GM18499 (cell line): ENCODE measurements around the gene RANBP3.
"Not testable (repeated sequence)": the region's sequence is repeated elsewhere in the genome, so short reads cannot be mapped to it uniquely, and the experiment has no call there.

ENCODE experiments used
- ATAC-seq: cut with Tn5 transposase; IDR thresholded peaks from one replicate; pipeline ENCODE4 v1.9.1; 2021; ENCODE audit warnings: moderate number of reproducible peaks; ENCODE audit not compliant: insufficient read depth, unreplicated experiment

Gene RANBP3

DNA sequence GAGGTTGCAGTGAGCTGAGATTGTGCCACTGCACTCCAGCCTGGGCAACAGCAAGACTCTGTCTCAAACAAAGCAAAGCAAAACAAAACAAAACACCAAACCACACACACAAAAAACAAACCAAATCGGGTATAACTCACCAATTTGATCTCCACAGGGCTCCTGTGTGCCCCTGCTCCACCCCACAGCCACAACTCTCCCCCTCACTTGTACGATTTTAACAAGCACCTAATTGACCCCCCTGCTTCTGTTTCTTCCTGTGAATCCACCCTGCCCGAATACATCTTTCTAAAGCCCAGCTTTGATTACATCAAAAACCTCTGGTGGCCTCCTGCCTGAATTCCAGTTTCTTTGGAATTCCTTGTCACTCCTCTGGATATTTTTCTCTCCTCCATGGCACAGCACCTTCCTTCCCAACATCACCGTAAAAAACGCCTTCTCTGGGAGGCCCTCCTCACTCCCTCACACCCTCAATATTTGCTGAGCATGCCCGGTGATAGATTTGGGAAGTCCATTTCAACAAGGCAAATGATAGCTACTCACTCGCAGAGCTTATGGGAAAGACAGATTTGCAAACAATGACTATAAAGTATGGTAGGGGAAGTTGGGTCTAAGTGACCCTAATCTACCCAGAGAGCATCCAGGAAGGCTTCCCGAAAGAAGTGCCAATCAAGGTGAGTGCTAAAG lies 11.6 kb upstream of the RANBP3 start:
- ATAC-seq: no peak

DNA sequence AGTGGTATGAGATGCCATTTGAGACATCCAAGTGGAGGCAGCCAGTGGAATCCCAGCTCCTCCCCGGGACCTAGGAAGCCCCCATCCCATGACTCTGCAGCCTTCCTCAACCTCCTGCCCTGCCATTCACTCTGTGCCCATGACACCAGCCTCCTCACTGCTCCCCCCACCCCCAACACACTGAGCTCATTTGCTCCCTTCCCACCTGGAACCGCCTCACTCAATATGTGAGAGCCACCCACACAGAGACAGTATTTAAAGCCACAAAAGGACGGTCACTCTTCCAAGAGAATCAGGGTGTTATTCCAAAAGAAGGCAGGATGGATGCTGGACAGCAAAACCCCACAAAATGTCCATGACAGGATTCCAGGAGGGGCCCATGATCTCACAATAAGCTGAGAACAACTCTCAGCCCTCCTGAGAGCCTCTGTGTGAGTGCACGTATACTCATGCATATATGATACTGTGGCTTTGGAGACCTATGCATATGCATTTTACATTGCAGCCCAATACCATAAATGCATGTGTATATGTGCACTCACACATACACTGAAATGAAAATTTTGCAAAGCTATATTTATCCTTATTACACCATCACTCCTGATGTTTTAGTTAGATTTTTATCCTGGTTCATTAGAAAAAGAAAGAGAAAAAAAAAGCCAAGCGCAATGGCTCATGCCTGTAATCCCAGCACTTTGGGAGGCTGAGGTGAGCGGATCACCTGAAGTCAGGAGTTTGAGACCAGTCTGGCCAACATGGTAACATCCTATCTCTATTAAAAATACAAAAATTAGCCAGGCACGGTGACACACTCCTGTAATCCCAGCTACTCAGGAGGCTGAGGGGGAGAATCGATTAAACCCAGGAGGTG lies 10.8 kb upstream of the RANBP3 start:
- no peak for ATAC-seq

DNA sequence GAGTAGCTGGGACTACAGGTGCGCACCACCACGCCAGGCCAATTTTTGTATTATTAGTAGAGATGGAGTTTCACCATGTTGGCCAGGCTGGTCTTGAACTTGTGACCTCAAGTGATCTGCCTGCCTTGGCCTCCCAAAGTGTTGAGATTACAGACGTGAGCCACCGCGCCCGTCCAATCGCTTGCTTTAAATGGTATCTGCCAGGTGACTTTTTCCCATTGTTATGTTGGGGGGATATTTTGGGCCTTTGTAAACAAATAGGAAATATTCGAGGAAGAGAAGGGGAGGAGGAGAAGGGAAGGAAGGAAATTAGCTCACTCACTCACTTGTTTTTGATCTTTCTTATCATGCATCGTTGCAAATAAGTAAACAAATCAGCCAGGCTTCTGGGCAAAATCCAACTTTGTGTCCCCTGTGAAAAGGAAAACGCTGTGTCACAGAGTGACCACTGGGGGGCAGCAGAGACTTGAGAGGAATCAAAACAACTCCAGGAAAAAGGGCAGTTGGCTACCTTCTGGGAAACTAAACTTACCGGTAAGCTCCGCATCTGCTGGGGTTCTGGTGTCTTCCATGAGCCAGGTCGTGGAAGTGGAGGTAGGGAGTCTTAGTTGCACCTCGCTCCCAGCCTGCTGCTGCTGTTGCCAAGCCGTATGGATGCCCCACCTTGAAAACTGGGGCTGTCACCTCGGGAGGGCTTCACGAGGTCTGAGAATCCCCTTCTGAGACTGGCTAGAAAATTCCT lies 9.3 kb upstream of the RANBP3 start:
- no peak for ATAC-seq

DNA sequence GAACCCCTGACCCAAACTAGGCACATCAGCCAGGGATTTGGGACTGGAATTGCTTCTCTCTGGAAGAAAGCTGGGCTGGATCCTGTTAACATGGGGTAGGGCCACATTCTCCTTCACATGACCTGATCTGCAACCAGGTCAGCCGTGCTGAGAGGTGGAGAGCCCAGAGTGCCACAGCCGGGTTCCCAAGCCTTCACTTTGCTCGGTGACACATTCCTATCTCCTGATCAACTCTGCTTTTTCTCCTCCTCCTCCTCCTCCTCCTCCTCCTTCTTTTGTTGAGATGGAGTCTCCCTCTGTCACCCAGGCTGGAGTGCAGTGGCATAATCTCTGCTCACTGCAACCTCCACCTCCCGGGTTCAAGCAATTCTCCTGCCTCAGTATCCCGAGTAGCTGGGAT lies 7.9 kb upstream of the RANBP3 start:
- ATAC-seq: not testable (repeated sequence)

DNA sequence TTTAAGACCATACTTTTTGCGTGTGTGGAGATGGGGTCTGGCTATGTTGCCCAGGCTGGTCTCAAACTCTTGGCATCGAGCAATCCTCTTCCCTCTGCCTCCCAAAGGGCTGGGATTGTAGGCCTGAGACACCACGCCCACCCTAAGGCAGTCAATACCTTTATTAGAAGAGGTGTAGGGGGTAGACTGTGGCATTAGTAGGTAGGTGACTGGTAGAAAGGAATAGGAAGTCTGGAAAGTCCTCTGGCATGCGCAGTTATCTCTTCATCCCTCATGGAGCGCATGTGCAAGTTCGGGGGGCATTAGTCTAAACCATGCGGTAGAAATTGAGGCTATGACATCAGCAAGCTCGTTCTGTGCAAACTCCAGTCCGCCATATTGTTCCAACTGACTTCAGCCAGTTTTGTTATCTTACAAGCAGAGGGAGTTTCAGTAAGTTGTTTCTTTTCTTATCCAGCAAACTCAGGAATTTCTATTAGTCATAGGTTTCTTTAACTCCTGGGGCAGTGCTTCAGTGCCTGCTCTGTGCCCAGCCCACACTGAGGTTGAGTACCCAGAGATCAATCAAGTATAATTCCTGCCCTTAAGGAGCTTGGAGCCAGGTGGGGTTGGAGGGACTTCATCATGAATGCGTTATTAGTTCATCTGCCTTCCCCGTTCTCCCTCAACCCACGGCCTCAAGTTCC lies 7.3 kb upstream of the RANBP3 start:
- ATAC-seq: no peak

DNA sequence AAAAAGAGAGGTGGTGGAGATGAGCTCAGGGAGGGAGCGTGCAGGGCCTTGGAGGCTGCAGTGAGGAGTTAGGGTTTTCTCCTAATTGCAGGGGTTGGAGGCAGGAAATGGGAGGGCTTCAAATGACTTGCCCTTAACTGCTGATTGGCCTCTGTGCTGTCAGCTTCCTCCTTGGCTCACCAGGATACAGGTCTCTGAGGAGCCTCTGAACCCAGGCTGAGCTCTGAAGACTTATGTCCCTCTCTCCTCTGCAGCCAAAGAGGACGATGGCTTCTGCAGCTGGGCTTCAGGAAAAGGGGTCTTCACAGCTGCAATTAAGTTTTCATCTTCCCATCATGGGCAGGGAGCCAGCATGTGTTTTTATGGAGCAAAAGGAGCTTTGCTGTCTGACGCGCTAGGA lies 6.7 kb upstream of the RANBP3 start:
- no peak for ATAC-seq

DNA sequence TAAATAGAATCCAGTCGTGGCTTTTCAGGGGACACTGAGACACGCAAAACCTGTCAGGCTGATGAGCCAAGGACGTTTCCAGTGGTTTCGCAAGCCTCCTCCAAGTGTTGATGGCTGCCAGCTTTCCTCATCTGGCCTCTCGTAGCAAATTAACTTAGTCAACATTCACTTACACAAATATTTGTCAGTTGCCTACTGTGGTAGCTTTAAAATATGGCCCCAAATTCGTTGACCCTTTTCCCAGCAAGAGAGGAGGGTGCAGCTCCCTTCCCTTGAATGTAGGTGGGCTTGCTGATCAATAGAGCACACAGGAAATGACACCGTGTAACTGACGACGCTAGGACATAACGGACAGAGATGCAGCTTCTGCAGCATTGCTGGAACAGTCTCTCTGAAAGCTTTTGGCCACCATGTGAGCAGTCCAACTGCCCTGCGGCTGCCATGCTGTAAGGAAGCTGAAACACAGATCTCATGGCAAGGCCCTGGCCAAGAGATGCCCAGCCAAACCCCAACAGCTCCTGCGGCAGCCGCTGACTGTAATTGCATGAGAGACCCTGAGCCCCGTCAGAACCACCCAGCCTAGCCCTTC lies 5.5 kb upstream of the RANBP3 start:
- no peak for ATAC-seq

DNA sequence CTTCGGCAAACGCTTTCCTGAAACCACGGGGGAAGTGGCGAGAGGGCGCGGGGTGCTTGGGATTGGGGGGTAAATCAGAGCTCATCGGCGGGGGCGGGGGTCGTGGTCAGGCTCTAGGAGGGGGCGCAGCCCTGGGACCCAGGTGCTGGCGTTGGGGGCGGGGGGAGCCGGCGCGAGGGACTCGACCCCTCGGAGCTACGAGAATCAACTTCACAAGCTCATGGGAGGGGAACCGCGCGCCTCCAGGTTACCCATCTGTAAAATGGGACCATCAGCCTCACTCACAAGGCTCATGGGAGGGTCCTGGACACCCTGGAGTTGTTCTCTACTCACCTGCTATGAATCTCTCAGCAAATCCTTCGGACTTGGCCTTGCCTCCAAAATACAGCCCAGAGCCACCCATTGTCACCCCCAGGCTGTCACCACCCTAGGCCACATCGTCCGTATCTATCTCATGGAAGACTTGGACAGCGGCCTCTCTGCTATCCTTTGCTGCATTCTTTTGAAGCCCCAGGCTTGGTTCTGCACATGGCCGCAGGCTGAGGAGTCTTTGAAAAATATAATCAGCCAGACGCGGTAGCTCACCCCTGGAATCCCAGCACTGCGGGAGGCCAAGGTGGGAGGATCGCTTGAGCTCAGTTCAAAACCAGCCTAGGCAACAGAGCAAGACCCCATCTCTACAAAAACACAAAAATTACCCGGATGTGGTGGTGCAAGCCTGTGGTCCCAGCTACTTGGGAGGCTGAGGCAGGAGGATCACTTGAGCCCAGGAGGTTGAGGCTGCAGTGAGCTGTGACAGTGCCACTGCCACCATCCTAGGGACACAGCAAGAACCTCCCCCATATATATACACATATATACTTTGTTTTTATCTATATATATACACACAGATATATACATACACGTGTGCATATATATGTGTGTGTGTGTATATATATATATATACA lies 939 bp upstream of the RANBP3 start:
- ATAC-seq: no peak

DNA sequence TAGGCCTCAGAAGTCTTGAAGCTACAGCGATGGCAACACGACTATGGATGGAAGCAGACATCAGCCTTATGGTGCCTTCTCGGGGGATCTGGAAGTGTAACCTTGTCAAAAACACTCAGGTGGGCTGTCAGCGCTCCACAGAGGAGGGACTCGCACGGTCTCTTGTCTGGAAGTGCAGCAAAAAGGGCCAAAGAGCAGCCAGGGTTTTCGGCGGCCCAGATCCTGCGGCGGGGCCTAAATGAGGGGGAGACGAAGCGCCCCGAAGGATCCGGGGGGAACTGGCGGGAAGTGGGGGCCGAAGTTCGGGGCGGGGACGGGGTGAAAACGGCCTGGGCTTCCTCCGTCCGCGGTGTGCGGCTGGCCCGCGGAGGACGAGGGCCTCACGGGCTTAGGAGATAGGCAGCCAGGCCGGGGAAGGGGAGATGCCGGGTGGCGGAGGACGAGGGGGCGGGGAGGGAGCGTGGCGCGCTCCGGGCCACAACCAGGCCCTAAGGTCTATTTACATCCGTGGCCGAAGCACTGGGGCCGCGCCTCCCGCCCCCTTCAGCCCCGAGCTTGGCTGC lies 637 bp downstream of the RANBP3 start:
- no peak for ATAC-seq

DNA sequence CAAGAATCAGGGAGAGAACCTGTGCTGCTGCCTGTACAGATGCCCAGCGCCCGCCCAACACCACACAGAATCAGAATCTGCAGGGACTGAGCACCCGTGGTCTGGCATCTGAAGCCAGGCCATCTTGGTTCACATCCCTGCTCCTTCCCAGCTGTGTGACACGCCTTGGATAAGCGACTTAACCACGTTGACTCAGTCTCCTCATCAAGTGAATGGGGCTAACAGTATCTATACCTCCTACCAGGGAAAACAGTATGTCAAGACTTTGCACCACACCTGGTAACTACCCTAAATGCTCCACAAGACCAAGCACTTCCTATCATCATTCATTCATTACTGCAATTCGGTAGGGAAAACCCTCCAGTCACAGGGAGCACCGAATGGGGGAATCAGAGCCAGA lies 1.2 kb downstream of the RANBP3 start:
- ATAC-seq: no peak

DNA sequence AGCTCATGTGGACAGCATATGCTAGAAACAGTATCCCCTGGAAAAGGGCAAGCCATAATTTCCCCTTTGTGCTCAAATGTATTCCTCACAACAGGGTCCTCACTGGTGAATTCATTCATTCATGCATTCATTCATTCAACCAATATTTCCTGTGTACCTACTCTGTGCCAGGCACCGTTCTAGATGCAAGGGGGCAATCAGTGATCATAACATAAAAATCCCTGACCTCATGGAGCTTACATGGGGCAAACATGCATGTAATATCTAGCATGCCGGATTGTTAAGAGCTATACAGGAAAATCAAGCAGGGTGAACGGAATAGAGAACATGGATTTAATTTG lies 2.6 kb downstream of the RANBP3 start:
- ATAC-seq: no peak

DNA sequence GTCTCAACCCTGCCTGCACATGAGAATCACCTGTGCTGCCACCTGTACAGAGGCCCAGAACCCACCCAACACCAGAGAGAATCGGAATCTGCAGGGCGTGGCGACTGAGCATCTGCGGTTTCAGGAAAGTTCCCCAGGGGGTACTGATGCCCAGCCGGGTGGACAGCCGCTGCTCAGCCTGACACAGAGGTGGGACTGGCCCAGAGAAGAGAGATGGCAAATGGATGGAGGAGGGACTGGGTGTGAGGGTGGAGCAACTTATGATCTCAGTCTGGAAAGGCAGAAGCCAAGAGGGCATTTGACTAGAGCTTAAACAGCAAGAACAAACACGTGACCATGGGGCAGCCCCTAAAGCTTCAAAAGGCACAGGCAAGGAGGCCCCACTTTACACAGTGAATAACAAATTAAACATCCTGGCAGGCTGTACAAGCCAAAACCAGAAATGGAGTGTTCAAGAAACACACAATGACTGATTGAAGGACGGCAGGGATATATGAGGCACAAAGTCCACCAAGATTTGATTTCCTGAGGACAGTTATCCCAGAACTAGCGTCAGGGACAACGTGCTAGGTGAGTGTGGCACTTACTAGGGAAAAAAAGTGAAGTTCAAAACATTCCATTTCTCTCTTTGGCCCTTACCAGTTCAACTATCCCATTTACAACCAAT lies 3.1 kb downstream of the RANBP3 start:
- ATAC-seq: no peak

DNA sequence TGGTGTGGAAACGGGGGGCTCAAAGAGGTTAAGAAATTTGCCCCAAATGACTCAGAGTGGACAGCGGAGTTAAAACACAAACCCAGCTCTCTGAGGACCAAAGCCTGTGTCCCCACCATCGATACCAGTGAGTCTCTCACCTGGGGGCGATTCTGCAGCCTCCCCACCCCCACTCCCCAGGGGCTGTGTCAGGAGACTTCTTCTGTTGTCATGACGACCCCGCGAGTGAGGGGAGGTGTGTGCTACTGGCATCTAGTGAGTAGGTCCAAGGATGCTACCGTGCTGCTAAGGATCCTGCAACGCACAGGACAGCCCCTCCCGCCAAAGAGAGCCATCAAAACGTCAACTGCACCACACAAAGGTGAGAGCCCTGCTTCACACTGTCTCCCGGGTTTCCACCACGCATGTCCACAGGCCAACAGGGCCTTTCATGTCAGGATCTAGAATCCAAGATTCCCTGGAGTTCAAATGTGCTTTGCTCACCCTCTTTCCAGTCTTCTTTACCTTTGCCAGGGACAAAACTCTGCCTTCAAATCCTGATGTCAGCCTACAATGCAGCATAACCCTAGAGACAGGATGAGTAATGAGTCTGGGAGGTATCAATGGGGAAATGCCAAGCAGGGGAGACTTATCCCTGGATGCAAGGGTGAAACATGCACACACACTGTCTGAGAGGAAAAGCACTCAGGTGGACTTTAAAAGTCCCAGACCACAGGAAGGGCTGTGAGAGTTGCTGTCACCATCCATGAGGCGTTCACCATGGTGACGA lies 3.9 kb downstream of the RANBP3 start:
- no peak for ATAC-seq

DNA sequence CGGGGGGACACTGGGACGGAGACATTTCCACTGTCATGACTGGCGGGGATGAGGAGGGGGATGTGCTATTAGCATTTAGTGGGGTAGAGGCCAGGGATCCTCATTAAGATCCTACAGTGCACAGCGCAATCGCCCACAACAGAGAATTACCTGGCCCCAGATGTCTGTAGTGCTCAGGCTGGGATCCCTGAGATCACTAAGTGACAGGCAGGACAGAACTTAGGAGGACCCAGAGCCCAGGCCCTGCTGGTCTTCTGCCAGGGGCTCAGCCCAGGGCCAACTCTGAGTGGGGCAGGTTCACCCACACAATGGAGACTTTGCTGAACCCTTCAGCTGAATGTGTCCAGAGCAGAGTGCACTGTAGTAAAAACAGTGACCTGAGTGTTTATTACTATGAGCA lies 4.6 kb downstream of the RANBP3 start:
- no peak for ATAC-seq

DNA sequence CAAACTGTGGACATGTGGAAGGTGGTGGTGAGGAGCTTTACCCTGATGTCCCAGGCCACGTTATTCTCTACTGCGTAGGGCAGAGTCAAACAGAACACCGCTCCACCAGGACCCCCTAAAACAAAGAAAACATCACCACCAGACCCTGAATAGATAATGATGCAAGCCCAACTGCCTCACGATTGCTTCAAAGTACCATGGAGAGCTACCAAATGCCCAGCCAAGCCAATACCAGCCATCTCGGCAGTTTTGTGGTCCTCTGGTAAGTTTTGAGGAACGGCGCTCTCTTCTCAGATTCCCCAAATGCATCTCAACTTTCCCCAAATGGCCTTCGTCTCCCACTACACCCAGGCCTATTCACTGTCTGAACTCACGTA lies 5.6 kb downstream of the RANBP3 start:
- ATAC-seq: no peak

DNA sequence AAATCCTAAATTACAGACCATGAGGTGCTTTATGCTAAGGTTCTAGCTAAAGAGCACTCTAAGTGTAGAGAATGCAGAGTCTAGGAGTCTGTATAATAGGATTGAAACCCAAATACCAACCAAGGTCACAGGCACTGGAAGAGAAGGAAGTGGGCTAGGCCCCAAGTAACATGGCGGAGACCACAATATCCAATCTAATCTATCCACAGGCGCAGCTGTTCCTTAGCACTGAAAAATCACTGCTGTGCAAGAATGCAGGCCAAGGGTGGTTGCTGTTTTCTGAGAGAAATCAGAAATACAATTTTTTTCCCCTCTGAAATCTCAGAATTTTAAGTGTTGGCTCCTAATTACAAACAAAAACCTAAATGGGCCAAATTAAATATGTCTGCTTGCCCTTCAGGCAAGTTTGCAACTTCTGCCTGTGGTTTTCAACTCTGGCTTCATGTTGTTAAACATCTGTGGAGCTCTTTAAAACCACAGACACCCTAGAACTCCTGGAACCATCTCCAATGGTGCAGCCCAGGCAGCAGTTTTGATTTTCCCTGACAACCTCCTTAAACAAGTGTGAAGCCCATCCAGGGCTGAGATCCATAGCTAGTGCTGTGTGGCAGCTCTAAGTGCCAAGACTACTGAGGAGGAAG lies 6.1 kb downstream of the RANBP3 start:
- ATAC-seq: no peak

DNA sequence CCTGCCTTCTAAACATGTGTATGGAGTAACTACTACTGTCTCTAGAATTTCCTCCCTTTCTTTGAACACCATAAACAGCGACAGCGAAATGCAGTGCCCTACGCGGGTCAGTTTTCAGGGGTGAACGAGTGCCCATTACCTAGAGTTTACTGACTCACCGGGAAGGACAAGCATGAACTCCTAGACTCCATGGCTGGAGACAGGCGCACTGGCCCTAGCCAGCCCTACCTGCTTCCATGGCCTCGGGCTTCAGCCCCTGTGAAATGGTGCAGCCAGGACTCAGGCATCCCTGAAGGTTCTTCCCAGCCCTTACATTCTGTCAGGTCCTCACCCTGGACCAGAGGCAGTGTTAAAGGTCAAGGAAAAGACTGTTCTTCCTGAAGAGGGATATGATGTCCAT lies 8.5 kb downstream of the RANBP3 start:
- no peak for ATAC-seq
